Esophagus muscularis mucosa (tissue), 4 donors: Measurements from ENCODE around the gene VWA3A. TPM values are rescaled to one million over a fixed set of nuclear protein-coding genes. Genes with fewer than 3 reads are reported as not detected.
"Not testable (repeated sequence)": the region's sequence is repeated elsewhere in the genome, so short reads cannot be mapped to it uniquely, and the experiment has no call there.

Source experiments
- DNase-seq: peaks from one replicate; pipeline ENCODE4 v3.0.0-alpha.2; 2017; ENCODE audit errors: extremely low spot score
- H3K27ac ChIP-seq, 4 donors: fragments of 200-600 bp; sonication (generic); replicated peaks in 1 of 4; 1 replicate in 3 of 4; 2 replicates in 1 of 4; pipeline ENCODE4 v1.5.1; 2016 to 2019; ENCODE audit warnings: mild to moderate bottlenecking in 1 of 4
- H3K27me3 ChIP-seq, 4 donors: fragments of 200-600 bp; sonication (generic); one replicate each; pipeline versions ENCODE4 v1.5.1 to v1.6.0; 2016 to 2019
- H3K36me3 ChIP-seq, 4 donors: fragments of 200-600 bp; sonication (generic); one replicate each; pipeline ENCODE4 v1.5.1; 2016 to 2019
- H3K4me1 ChIP-seq, 4 donors: fragments of 200-600 bp; sonication (generic); one replicate each; pipeline ENCODE4 v1.5.1; 2016 to 2019
- H3K4me3 ChIP-seq, 4 donors: fragments of 200-600 bp; sonication (generic); 1 replicate in 2 of 4; 2 replicates in 2 of 4; pipeline ENCODE4 v1.5.1; 2016 to 2019; ENCODE audit warnings: mild to moderate bottlenecking in 4 of 4, moderate library complexity in 1 of 4
- H3K9me3 ChIP-seq, 4 donors: fragments of 200-600 bp; sonication (generic); 1 replicate in 3 of 4; 2 replicates in 1 of 4; pipeline ENCODE4 v1.5.1; 2016 to 2019
- EP300 ChIP-seq: sonication (generic); formaldehyde crosslinking; IDR thresholded peaks from one replicate; pipeline ENCODE4 v1.6.1; 2017; ENCODE audit warnings: antibody characterized with exemption
- POLR2A ChIP-seq: fragments of 450-650 bp; IDR thresholded peaks from one replicate; pipeline ENCODE4 v1.6.1; 2017; ENCODE audit warnings: antibody characterized with exemption, moderate library complexity, mild to moderate bottlenecking, low read depth
- POLR2AphosphoS5 ChIP-seq, 2 donors: sonication (generic); formaldehyde crosslinking; IDR thresholded peaks; one replicate each; pipeline ENCODE4 v1.6.1; 2017; ENCODE audit warnings: antibody characterized with exemption in 2 of 2
- WGBS: methylation state at CpG from one replicate; pipeline ENCODE4 v1.1.5; 2018; 5-methylcytosine and 5-hydroxymethylcytosine counted together
- intact Hi-C: fragments of 100-400 bp; cut with DNase I; formaldehyde crosslinking; loops from one replicate; pipeline ENCODE4 v1.15.1; 2023
- total RNA-seq, 4 donors: library from RNA; depleted of rRNA; stranded (reverse); fragments of >200 nt; gene quantifications; one replicate each; pipeline versions ENCODE4 v1.1.0 to v1.2.1, GENCODE V29; 2016
- TF ChIP-seq, protein P1 (sequence below), 3 experiments: fragments of 200-600 bp in 2 of 3; fragments of 450-650 bp in 1 of 3; sonication (generic) in 2 of 3; IDR thresholded peaks; one replicate each; pipeline ENCODE4 v1.5.1; 2017 to 2019; ENCODE audit warnings: antibody characterized with exemption in 3 of 3, mild to moderate bottlenecking in 2 of 3, moderate library complexity in 1 of 3

VWA3A gene
- total RNA-seq, 4 donors from 2014 or later, result 0.06 to 0.42 (median 0.17) TPM; not detected in 1

DNA sequence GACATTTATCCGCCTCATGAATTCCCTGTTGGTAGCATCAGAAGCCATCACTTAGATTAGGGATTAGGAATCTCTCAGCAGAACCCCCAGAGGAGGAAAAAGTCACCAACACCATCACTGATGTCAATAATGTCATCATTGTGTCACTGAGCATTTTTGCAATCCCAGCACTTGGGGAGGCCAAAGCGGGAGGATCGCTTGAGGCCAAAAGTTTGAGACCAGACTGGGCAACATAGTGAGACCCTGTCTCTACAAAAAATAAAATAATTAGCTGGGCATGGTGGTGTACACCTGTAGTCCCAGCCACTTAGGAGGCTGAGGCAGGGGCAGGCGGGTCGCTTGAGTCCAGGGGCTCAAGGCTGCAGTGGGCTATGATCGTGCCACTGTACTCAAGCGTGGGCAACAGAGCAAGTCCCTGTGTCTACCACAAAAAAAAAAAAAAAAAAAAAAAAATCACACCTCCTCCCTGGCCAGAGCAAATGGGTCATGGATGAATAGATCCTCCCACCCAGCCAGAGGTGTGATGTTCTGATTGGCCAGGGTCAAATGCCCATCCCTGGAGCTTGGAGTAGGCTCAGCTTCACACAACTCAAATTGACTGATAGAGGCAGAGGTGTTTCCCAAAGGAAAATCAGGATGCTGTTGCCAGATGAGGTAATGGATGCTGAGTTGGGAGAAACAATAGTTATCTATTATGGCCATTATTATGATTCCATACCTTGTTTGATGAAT lies 31.6 kb downstream of the VWA3A start:
- 97% methylated on average over 7 of the region's 7 CpGs for WGBS
- Histone ChIP-seq H3K36me3 (no peaks in the 10 kb centered on the region), H3K27me3 (no peaks in the 10 kb centered on the region)

DNA sequence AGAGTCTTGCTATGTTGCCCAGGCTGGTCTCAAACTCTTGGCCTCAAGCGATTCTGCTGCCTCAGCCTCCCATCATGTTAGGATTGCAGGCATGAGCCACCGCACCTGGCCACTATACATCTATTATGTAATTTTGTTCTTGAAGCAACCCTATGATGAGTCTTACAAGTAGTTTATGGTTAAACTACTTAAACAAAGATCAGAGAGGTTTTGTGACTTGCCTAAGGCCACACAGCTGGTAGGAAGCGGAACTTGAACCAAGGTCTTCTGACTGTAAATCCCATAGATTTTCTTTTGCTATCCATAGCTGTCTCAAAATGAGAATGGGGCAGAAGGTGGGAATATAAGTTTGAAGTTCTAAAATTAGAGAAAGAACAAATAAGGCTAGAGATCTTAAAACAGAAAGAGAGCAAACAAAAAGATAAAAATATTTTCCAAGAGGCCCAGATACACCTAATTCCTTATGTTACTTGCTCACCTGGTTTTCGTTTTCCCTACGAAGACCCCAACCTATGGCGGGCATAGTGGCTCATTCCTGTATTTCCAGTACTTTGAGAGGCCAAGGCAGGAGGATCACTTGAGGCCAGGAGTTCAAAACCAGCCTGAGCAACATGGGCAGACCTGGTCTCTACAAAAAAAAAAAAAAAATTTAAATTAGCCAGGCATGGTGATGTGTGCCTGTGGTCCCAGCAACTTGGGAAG lies 32.4 kb downstream of the VWA3A start:
- Histone ChIP-seq H3K4me3 (no peak overlapping the region), H3K4me1 (no peaks in the 10 kb centered on the region), H3K27me3 (no peaks in the 10 kb centered on the region), H3K9me3 (no peaks in the 10 kb centered on the region), H3K36me3 (no peaks in the 10 kb centered on the region), H3K27ac (no peak overlapping the region)
- no peak for TF ChIP-seq POLR2AphosphoS5 (IDR thresholded peaks at IDR 0.05)
- TF ChIP-seq, protein P1, sequence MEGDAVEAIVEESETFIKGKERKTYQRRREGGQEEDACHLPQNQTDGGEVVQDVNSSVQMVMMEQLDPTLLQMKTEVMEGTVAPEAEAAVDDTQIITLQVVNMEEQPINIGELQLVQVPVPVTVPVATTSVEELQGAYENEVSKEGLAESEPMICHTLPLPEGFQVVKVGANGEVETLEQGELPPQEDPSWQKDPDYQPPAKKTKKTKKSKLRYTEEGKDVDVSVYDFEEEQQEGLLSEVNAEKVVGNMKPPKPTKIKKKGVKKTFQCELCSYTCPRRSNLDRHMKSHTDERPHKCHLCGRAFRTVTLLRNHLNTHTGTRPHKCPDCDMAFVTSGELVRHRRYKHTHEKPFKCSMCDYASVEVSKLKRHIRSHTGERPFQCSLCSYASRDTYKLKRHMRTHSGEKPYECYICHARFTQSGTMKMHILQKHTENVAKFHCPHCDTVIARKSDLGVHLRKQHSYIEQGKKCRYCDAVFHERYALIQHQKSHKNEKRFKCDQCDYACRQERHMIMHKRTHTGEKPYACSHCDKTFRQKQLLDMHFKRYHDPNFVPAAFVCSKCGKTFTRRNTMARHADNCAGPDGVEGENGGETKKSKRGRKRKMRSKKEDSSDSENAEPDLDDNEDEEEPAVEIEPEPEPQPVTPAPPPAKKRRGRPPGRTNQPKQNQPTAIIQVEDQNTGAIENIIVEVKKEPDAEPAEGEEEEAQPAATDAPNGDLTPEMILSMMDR (IDR thresholded peaks at IDR 0.05), result no peak
- TF ChIP-seq EP300, result no peak
- no peak for TF ChIP-seq POLR2A
- WGBS, result 94% methylated on average over 6 of the region's 6 CpGs
- DNase-seq, result no peak
- intact Hi-C loops, result no loop called here

More for the DNA sequence above, 31.6 kb downstream of the VWA3A start:
- TF ChIP-seq POLR2AphosphoS5 (IDR thresholded peaks at IDR 0.05), result no peak
- no peak for TF ChIP-seq EP300
- TF ChIP-seq POLR2A, result no peak
- TF ChIP-seq, protein P1 (IDR thresholded peaks at IDR 0.05), result no peak
- Histone ChIP-seq H3K27ac (no peak overlapping the region), H3K9me3 (no peaks in the 10 kb centered on the region), H3K4me1 (no peaks in the 10 kb centered on the region), H3K4me3 (no peak overlapping the region)
- no peak for DNase-seq
- intact Hi-C loops, result no loop called here

DNA sequence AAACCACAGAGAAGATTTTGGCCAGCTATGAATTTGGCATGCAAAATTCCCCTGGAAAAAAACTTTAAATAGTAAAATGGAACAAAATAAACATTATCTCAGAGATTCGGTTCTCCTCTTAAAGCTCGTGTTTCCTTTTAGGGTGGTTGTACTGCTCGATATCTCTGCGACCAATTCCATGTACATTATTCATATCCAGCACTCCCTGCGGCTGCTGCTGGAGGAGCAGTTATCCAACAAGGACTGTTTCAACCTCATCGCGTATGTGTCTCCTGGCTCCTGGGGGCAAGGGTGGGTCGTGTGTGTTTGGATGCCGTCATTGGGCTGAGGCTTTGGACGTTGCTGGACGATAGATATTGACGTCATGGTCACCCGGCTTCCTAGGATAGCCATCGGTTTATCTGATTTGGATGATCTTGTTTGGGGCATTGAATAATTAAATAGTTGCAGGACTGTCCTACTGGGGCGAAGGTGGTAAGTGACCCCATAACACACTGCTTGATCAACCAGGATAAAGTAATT lies 33.8 kb downstream of the VWA3A start:
- Histone ChIP-seq H3K4me1 (no peaks in the 10 kb centered on the region), H3K4me3 (no peak overlapping the region), H3K27ac (no peak overlapping the region), H3K9me3 (no peaks in the 10 kb centered on the region), H3K36me3 (no peaks in the 10 kb centered on the region), H3K27me3 (no peaks in the 10 kb centered on the region)
- TF ChIP-seq, protein P1 (IDR thresholded peaks at IDR 0.05), result no peak
- no peak for TF ChIP-seq POLR2A
- no peak for TF ChIP-seq EP300
- no peak for TF ChIP-seq POLR2AphosphoS5 (IDR thresholded peaks at IDR 0.05)
- WGBS, result 85% methylated on average over 15 of the region's 15 CpGs
- intact Hi-C loops, result no loop called here
- no peak for DNase-seq

DNA sequence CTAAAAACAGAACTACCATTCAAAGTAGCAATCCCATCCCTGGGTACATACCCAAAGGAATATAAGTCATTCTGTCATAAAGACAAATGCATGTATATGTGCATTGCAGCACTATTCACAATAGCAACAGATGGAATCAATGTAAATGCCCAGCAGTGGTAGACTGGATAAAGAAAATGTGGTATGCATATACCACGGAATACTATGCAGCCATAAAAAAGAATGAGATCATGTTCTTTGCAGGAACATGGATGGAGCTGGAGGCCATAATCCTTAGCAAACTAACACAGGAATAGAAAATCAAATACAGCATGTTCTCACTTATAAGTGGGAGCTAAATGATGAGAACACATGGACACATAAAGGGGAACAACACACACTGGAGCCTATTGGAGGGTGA lies 36.2 kb downstream of the VWA3A start:
- DNase-seq, H3K36me3 ChIP-seq, H3K4me3 ChIP-seq, intact Hi-C loops, H3K4me1 ChIP-seq, H3K27ac ChIP-seq, H3K27me3 ChIP-seq, H3K9me3 ChIP-seq: not testable (repeated sequence)
- 95% methylated on average over 1 of the region's 1 CpG for WGBS

DNA sequence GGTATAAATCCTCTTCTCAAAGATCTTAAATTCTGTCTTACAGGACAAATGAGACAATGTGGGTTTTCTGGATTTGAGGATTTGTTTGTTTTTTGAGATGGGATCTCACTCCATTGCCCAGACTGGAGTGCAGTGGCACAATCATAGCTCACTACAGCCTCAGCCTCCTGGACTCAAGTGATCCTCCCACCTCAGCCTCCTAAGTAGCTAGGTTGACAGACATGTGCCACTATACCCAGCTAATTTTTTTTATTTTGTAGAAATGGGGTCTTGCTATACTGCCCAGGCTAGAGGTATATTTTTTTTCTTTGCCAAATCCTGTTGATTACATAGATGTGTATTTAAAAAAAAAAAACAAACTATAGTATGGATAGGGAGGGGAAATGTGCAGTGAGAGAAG lies 38.2 kb downstream of the VWA3A start:
- no peaks in the 10 kb centered on the region for H3K36me3 ChIP-seq
- H3K9me3 ChIP-seq, result no peaks in the 10 kb centered on the region
- intact Hi-C loops, result no loop called here
- H3K27me3 ChIP-seq, result no peaks in the 10 kb centered on the region
- no peak overlapping the region for H3K4me3 ChIP-seq
- DNase-seq, result no peak
- H3K4me1 ChIP-seq, result no peaks in the 10 kb centered on the region
- no peak overlapping the region for H3K27ac ChIP-seq
- TF ChIP-seq POLR2AphosphoS5 (IDR thresholded peaks at IDR 0.05) (no peak), POLR2A (no peak)
